ENCODE data around the gene TKT. TPM values are rescaled to one million over a fixed set of nuclear protein-coding genes. Genes with fewer than 3 reads are reported as not detected.

Gene TKT
- polyA plus RNA-seq, 1 donor = 88.8 TPM

- no peak for DNase-seq
Observed at GRCh38 chr3:53181528-53181927, 74.3 kb downstream of the TKT start.

GRCh38 chr3:53181024-53181371, 74.8 kb downstream of the TKT start:
- DNase-seq = no peak

GRCh38 chr3:53180305-53181023, 75.4 kb downstream of the TKT start:
- no peak for DNase-seq

GRCh38 chr3:53179580-53179979, 76.2 kb downstream of the TKT start:
- DNase-seq = no peak

GRCh38 chr3:53178246-53178645, 77.6 kb downstream of the TKT start:
- no peak for DNase-seq

GRCh38 chr3:53175613-53176540, 79.9 kb downstream of the TKT start:
- DNase-seq = no peak

Other genes with a start within 250 kb of the TKT start
- 12.5 TPM for gene SFMBT1, start 209.9 kb downstream of the TKT start, polyA plus RNA-seq (ENCODE audit: insufficient read length)
- gene RFT1, start 125.6 kb downstream of the TKT start, polyA plus RNA-seq (ENCODE audit: insufficient read length) = 25.1 TPM
- 20.3 TPM for gene PRKCD, start 94.8 kb downstream of the TKT start, polyA plus RNA-seq (ENCODE audit: insufficient read length)
- 34.7 TPM for gene DCP1A, start 91.5 kb upstream of the TKT start, polyA plus RNA-seq (ENCODE audit: insufficient read length)
- 21.9 TPM for gene CACNA1D, start 238.6 kb upstream of the TKT start, polyA plus RNA-seq (ENCODE audit: insufficient read length)

Measured in left kidney (tissue), 2 donors.